NB4 (cell line): Measurements from ENCODE around the gene ARHGAP26.
A peak's percentile ranks its signal among the peaks of the same experiment; 100 is the strongest.

Source experiments
- DNase-seq: peaks from one replicate; pipeline ENCODE4 v3.0.0; 2010; ENCODE audit warnings: low read depth
- H3K4me3 ChIP-seq: one replicate; pipeline ENCODE4 v1.5.1; 2011; ENCODE audit warnings: mild to moderate bottlenecking, low read depth, low read length, moderate library complexity
- MYC ChIP-seq: IDR thresholded peaks from 2 replicates; pipeline ENCODE4 v1.6.1; 2011; ENCODE audit warnings: low read depth, low read length
- POLR2A ChIP-seq: IDR thresholded peaks from 2 replicates; pipeline ENCODE4 v1.6.1; 2011; ENCODE audit warnings: mild to moderate bottlenecking; ENCODE audit not compliant: insufficient read length; ENCODE audit errors: extremely low read depth
- TF ChIP-seq, protein P1 (sequence below): IDR thresholded peaks from one replicate; pipeline ENCODE4 v1.5.1; 2012; ENCODE audit warnings: low read depth, low read length
- TF ChIP-seq, protein P2 (sequence below): IDR thresholded peaks from 2 replicates; pipeline ENCODE4 v1.6.1; 2011; ENCODE audit warnings: low read depth, low read length

ARHGAP26 gene

DNA sequence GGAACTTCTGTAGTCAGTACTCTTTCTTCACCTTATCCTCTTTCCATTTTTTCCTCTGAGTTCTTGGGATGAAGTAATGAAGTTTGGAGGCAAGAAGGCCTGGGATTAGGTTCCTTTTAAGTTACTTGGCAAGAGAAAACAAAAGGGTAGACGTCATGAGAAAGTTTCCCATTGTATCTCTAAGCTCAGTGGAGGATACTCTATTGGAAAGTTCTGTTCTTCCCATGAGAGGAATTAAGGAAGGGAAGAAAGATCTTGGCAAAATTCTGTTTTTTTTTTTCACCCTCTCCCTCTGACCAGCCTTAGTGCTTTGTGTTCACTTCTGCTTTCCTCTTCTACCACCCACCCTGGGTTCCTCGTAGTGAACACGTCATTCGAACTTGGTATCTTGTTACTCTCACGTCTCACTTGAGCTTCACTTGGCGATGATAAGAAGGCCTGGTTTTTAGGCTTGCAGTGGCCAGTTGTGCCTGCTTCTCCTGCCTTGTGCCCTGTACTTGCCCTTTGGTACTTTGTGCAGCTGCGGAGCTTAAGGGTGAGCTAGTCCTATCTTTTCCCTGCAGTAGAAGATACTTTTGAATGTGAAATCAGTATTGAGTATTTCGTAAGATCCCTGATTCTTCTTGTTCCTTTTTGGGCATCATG lies 67.0 kb downstream of the ARHGAP26 start:
- peak; percentile 53 for DNase-seq
- H3K4me3 ChIP-seq: no peak overlapping the region
- no peak for TF ChIP-seq POLR2A
- TF ChIP-seq, protein P1, sequence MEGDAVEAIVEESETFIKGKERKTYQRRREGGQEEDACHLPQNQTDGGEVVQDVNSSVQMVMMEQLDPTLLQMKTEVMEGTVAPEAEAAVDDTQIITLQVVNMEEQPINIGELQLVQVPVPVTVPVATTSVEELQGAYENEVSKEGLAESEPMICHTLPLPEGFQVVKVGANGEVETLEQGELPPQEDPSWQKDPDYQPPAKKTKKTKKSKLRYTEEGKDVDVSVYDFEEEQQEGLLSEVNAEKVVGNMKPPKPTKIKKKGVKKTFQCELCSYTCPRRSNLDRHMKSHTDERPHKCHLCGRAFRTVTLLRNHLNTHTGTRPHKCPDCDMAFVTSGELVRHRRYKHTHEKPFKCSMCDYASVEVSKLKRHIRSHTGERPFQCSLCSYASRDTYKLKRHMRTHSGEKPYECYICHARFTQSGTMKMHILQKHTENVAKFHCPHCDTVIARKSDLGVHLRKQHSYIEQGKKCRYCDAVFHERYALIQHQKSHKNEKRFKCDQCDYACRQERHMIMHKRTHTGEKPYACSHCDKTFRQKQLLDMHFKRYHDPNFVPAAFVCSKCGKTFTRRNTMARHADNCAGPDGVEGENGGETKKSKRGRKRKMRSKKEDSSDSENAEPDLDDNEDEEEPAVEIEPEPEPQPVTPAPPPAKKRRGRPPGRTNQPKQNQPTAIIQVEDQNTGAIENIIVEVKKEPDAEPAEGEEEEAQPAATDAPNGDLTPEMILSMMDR: no peak
- TF ChIP-seq MYC: no peak
- TF ChIP-seq, protein P2, sequence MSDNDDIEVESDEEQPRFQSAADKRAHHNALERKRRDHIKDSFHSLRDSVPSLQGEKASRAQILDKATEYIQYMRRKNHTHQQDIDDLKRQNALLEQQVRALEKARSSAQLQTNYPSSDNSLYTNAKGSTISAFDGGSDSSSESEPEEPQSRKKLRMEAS: no peak

DNA sequence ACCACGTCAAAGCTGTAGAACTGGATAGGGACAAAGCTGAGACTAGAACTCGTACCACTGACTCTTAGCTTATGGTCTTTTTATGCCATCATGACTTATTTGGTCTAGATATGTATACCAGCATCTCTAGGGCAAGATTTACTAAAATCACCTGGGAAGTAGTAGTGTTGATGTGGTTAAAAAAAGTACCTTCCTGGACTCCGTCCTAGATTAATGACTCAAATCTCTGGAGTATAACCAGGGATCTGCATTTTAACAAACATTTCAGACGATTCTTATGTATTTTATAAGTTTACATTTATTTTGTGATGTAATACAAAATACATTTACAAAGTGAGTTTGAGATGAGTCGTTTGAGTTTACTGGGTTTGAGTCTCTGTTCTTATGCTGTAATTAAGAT lies 68.7 kb downstream of the ARHGAP26 start:
- no peak overlapping the region for H3K4me3 ChIP-seq
- TF ChIP-seq, protein P1: no peak
- TF ChIP-seq, protein P2: no peak
- TF ChIP-seq POLR2A (no peak), MYC (no peak)
- no peak for DNase-seq

DNA sequence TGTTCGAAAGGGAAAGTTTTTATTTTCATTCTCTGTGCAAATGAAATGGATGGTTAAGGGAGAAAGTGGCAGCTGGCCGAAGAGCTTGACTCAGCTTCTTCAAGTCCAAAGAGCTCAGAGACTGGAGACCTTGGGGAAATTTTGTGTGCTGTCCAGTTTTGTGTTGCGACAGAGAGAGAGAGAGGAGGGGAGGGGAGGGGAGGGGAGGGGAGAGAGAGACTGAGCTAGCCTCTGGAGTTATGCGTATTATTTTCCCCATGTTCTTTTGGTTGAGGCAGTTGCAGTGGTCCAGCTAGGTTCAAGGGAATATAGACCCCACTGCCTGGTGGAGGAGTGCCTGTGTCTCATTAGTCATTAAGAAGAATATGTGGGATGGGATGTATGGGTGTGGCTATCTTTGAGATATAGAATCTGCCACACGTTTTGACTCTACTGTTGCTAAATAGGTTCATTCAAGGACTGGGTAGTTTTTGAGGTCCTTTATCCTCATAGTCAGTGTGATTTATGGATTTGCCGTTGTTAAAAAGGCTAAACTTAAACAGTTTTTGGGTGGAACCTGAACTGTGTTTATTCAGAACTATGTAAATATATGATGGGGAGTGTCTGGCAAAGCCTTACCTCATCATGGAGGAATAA lies 69.7 kb downstream of the ARHGAP26 start:
- H3K4me3 ChIP-seq: no peak overlapping the region
- no peak for TF ChIP-seq POLR2A
- TF ChIP-seq, protein P2: no peak
- TF ChIP-seq, protein P1: no peak
- DNase-seq: peak; percentile 37

DNA sequence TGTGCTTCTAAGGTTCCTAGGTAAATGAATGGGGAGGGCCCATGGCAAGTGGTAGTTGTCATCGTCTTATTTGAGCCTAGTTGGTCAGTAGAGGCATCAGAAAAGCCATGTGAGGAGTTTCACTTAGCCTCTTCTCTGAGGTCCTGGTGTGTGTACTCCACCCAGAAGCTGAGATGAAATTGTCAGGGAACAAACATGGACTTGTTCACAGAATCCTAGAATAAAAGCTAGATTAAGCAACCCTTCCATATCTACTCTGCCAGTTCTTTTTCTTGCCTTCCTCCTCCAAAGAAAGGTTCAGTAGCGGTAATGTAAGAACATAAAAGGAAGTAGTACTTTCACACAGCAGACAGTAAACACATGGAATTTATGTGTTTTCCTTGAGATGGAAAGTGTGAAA lies 70.4 kb downstream of the ARHGAP26 start:
- no peak overlapping the region for H3K4me3 ChIP-seq
- TF ChIP-seq, protein P1: no peak
- TF ChIP-seq, protein P2: no peak
- TF ChIP-seq POLR2A (no peak), MYC (no peak)
- DNase-seq: no peak

DNA sequence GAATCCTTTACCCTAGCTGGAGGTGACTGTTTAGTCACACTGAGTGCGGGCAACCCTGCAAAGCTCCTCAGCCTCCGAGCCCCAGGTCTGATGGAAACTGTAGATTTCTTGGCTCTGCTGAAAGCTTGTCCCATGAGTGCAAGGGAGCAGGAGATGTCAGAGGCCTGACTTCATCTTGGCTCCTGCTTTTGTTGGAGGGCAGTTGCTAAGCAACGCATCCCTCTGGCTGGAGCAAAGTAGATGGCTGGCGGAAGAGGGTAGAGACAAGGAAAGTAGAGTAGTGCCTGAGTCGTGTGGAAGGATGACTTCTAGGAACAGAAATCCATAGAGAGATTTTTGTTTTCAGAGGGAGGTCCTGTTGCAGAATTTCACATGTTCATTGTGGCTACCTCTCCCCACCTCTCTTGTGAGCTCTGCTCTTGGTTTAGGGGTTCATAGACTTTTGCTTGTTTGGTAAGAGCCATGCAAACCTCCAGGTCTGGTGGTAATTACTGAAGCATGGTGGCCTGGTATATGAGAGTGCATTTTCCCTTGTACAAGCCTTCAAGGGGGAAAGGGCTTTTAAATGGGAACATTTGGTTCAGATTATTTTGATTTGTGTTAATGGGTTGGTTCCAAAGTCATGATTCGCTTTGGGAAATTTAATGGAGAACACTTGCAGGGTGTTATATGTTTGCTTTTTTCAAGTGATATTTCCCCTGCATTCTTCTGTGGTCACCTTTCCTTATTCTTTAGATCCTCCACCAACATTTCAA lies 71.5 kb downstream of the ARHGAP26 start:
- no peak for DNase-seq
- TF ChIP-seq, protein P1: no peak
- TF ChIP-seq POLR2A (no peak), MYC (no peak)
- TF ChIP-seq, protein P2: no peak
- no peak overlapping the region for H3K4me3 ChIP-seq
